Epithelial cell of proximal tubule (primary cell): ENCODE measurements around the gene ZGPAT. TPM values are rescaled to one million over a fixed set of nuclear protein-coding genes. Genes with fewer than 3 reads are reported as not detected.
"Not testable (repeated sequence)": the region's sequence is repeated elsewhere in the genome, so short reads cannot be mapped to it uniquely, and the experiment has no call there.

ENCODE experiments used
- DNase-seq: peaks from one replicate; pipeline ENCODE4 v3.0.0-alpha.2; 2011; ENCODE audit warnings: low read depth
- H3K4me3 ChIP-seq: 2 replicates; pipeline ENCODE4 v1.5.1; 2011; ENCODE audit warnings: low read depth, mild to moderate bottlenecking, low read length
- CTCF ChIP-seq: conservative IDR thresholded peaks from 2 replicates; pipeline ENCODE4 v1.5.1; 2012; ENCODE audit warnings: low read depth, mild to moderate bottlenecking, low read length
- total RNA-seq: library from RNA; depleted of rRNA; stranded (reverse); fragments of >200 nt; gene quantifications from 2 replicates; pipeline ENCODE4 v1.2.3, GENCODE V29; 2015

ZGPAT gene
- total RNA-seq, 1 donor from 2014 or later = 36.5 TPM

GRCh38 chr20:63772781-63773518, 65.1 kb downstream of the ZGPAT start:
- TF ChIP-seq CTCF = no peak
- no peak overlapping the region for H3K4me3 ChIP-seq
- peak; percentile 1 for DNase-seq

GRCh38 chr20:63773571-63774241, 65.9 kb downstream of the ZGPAT start:
- no peak for TF ChIP-seq CTCF
- H3K4me3 ChIP-seq = no peak overlapping the region
- no peak for DNase-seq

DNA sequence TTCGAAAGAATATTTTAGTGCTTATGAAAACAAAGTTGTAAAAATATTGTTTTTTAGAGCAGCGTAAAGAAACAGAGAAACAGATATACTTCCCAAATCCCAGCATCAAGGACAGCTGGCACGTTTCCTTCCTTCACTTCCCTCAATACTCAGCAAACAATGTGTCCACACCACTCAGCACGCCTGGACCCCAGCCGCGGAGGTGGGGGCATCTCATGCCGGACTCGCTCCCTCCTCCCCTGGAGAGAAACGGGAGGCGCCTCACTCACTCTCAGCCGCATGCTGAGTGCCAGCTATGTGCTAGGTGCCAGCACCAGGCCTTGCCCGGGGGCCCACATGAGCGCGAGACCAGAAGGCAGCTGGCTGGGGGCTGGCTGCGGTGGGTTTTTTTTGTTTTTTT, 66.5 kb downstream of the ZGPAT start:
- TF ChIP-seq CTCF = no peak
- DNase-seq = no peak
- H3K4me3 ChIP-seq = no peak overlapping the region

DNA sequence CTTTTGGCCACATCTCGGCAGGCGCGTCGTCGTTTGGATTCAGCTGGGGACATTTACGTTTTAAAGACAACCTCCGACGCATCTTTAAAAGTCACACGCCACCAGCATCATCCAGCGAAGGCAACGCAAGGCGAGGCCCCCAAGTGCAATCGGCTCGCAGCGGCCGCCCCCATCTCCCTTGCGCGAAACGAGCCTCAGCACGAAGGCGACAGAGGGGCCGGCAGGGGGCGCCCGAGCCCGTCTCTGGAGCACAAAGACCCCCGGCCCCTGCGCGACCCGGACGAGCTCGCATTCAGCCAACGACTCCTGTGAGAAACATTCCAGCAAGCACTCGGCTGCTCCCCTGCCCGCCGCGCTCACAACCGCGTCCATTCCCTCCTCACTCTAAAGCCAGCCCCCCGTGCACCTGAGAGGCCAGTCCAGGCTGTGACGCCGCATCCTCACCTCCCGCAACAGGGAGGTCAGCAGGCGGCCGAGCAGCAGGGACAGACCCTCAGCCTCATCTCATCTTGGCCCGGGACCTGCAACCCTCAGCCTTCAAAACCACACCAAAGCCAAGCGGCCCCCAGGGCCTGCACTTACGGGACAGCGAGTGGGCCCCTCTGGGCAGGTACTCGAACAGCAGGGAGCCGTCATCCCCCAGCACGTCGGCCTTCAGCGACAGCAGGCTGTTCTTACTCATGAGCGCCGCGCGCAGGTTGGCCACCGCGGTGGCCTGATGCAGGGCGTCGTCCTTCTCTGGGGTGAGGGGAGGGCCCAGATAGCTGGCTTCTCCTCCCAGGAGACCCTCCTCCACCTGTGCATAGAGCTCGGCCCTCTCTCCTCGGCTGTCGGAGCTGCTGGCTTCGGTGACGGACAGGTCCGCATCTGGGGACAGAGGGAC, 67.5 kb downstream of the ZGPAT start:
- H3K4me3 ChIP-seq = no peak overlapping the region
- DNase-seq = no peak
- TF ChIP-seq CTCF = peak; percentile 41

DNA sequence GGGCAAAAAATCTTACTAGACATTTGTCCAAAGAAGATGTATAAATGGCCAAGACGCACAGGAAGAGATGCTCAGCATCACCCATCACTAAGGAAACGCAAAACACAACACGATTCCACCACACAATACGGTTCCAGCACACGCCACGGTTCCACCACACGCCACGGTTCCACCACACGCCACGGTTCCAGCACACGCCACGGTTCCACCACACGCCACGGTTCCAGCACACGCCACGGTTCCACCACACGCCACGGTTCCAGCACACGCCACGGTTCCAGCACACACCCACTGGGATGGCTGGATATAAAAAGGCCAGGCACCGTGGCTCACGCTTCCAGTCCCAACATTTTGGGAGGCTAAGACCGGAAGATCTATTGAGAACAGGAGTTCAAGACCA, 69.0 kb downstream of the ZGPAT start:
- not testable (repeated sequence) for H3K4me3 ChIP-seq, DNase-seq

GRCh38 chr20:63777614-63778013, 69.8 kb downstream of the ZGPAT start:
- DNase-seq = no peak
- no peak overlapping the region for H3K4me3 ChIP-seq
- TF ChIP-seq CTCF = no peak

- TF ChIP-seq CTCF = no peak
- no peak for DNase-seq
- H3K4me3 ChIP-seq = no peak overlapping the region
These were observed 70.4 kb downstream of the ZGPAT start for GRCh38 chr20:63778034-63778752.
